Gastroesophageal sphincter (tissue), 3 donors: ENCODE data around the gene NHP2.

Experiments
- POLR2AphosphoS5 ChIP-seq: sonication (generic); formaldehyde crosslinking; IDR thresholded peaks from one replicate; pipeline ENCODE4 v1.6.1; 2017; ENCODE audit warnings: antibody characterized with exemption
- TF ChIP-seq, protein P1 (sequence below), 4 experiments: fragments of 200-600 bp in 2 of 4; fragments of 450-650 bp in 2 of 4; sonication (generic) in 1 of 4; IDR thresholded peaks; one replicate each; pipeline ENCODE4 v1.5.1; 2017 to 2019; ENCODE audit warnings: antibody characterized with exemption in 4 of 4, mild to moderate bottlenecking in 2 of 4, moderate library complexity in 2 of 4

GRCh38 chr5:178193251-178193809 is 39.6 kb upstream of the NHP2 start:
- TF ChIP-seq, protein P1, sequence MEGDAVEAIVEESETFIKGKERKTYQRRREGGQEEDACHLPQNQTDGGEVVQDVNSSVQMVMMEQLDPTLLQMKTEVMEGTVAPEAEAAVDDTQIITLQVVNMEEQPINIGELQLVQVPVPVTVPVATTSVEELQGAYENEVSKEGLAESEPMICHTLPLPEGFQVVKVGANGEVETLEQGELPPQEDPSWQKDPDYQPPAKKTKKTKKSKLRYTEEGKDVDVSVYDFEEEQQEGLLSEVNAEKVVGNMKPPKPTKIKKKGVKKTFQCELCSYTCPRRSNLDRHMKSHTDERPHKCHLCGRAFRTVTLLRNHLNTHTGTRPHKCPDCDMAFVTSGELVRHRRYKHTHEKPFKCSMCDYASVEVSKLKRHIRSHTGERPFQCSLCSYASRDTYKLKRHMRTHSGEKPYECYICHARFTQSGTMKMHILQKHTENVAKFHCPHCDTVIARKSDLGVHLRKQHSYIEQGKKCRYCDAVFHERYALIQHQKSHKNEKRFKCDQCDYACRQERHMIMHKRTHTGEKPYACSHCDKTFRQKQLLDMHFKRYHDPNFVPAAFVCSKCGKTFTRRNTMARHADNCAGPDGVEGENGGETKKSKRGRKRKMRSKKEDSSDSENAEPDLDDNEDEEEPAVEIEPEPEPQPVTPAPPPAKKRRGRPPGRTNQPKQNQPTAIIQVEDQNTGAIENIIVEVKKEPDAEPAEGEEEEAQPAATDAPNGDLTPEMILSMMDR (IDR thresholded peaks at IDR 0.05), result no peak
- no peak for TF ChIP-seq POLR2AphosphoS5
